ENCODE data around the gene SLC26A11.
A peak's percentile ranks its signal among the peaks of the same experiment; 100 is the strongest.

Gene SLC26A11

DNA sequence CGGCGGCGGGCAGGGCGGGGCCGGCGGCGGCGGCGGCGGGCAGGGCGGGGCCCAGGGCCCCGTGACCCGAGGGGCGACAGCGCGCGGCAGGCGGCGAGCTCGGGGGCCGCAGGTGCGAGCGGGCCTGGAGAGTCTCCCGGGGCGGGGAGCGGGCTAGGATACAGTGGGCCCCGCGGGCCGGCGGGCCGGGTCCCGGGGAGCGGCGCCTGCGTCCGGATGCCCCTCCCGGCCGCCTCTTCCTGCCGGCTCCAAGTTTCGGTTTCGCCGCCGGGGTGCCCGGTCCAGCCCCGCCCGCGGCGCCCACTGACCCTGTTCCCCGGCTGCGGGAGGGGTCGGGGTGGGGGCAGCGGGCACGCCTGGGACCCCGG, 40.5 kb downstream of the SLC26A11 start, which contains the start of gene RNF213:
RNF213 (plus strand) TSS at position 62 of the 368 bp plus-strand sequence. CDS start 2,830 bp downstream, outside the sequence.
- TF ChIP-seq, protein P1, sequence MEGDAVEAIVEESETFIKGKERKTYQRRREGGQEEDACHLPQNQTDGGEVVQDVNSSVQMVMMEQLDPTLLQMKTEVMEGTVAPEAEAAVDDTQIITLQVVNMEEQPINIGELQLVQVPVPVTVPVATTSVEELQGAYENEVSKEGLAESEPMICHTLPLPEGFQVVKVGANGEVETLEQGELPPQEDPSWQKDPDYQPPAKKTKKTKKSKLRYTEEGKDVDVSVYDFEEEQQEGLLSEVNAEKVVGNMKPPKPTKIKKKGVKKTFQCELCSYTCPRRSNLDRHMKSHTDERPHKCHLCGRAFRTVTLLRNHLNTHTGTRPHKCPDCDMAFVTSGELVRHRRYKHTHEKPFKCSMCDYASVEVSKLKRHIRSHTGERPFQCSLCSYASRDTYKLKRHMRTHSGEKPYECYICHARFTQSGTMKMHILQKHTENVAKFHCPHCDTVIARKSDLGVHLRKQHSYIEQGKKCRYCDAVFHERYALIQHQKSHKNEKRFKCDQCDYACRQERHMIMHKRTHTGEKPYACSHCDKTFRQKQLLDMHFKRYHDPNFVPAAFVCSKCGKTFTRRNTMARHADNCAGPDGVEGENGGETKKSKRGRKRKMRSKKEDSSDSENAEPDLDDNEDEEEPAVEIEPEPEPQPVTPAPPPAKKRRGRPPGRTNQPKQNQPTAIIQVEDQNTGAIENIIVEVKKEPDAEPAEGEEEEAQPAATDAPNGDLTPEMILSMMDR (IDR thresholded peaks at IDR 0.05; ENCODE audit: control insufficient read depth, extremely low read depth, insufficient read depth), result no peak
- peak within 1 kb of the TSS; percentile 93 for H3K4me3 ChIP-seq (ENCODE audit: low read depth, low read length)
- DNase-seq (ENCODE audit: low read depth), result no peak

DNA sequence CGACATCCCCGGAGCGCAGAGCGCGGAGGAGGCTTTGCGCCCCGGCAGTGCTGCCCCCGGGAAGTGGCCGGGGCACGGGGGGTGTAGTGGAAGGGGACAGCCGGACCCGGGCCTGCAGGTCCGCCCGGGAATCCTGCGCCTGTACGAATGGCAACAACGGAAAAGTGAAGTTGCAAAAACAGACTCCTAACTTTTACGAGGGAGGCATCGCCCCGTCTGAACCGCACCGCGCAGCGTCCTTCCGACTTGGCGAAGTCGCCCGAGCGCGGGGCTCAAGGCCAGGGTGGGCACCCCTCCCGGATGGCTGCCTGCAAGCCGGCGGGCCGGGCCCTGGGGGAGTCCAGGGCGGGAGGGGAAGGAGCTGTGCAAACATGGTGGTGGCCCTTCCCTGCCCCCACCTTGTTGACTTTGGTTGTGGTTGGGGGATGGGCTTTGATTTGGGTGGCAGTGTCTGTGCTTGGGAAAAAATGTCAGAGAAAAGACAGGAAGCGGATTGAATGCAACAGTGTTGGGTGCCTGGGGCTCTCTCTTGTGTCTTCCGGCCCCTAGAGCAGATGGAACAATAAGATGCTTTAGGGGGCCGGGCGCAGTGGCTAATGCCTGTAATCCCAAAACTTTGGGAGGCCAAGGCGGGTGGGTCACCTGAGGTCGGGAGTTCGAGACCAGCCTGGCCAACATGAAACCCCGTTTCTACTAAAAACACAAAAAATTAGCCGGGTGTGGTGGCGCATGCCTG, 41.1 kb downstream of the SLC26A11 start:
- TF ChIP-seq, protein P1 (IDR thresholded peaks at IDR 0.05; ENCODE audit: control insufficient read depth, extremely low read depth, insufficient read depth), result no peak
- H3K4me3 ChIP-seq (ENCODE audit: low read depth, low read length), result peak overlapping the region; percentile 93
- no peak for DNase-seq (ENCODE audit: low read depth)

DNA sequence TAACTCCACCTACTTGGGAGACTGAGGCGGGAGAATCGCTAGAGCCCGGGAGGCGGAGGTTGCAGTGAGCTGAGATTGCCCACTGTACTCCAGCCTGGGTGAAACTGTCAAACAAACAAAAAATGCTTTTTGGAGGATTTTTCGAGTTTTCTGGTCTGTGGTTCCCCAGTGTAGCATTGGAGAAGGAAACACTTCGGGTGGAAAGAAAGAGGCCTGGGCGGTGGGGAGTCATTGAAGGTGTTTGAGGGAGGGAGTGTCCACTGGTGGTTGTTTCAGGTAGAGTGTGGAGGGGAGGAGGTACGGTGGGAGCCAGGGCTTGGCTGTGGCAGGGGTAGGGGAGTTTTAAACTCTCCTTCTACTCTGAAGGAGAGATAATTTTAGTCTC, 41.7 kb downstream of the SLC26A11 start:
- TF ChIP-seq, protein P1 (IDR thresholded peaks at IDR 0.05; ENCODE audit: control insufficient read depth, extremely low read depth, insufficient read depth), result no peak
- no peak for DNase-seq (ENCODE audit: low read depth)

DNA sequence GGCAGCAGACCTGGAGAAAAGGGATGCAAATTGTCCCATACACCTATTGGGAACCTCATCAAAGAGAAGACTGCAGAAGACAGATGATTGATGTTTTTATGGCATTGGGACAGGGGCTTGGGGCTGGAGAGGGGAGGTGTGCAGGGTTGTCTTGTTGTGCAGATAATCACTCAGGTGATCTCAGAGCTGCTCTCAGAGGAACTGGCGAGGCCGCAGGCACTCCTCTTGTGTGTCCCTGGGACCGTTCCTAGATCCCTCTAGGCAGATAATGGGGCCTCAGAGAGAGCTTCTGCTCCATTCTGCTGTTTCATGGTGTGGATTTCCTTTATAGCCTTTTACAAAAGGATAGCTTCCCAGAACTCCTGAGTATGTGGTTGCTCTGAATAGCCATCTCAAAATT, 42.1 kb downstream of the SLC26A11 start:
- TF ChIP-seq, protein P1 (IDR thresholded peaks at IDR 0.05; ENCODE audit: control insufficient read depth, extremely low read depth, insufficient read depth), result no peak
- no peak overlapping the region for H3K4me3 ChIP-seq (ENCODE audit: low read depth, low read length)
- no peak for DNase-seq (ENCODE audit: low read depth)

More for the DNA sequence above, 41.7 kb downstream of the SLC26A11 start:
- H3K4me3 ChIP-seq (ENCODE audit: low read depth, low read length), result peak overlapping the region; percentile 93

DNA sequence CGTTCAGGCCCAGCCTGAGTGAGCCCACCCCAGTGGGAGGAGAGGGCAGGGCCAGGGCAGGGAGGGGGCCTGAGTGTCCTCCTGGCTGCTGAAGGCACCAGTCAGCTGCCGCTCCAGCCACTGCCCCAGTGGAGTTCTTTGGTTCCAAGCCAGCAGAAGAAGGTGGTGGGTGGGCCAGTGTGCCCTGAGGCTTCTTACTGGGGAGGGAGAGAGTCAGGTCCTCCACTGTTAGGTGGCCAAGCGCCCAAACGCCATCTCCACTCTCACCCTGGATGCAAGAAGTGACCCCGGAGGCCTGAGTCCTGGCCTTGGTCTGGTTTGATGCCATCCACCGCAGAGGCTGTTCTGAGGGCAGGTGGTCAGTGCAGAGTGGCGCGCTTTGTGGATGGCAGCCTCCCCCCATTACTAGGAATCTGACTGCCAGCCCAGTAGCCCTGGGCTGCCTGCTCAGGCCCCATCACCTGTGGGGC, 42.6 kb downstream of the SLC26A11 start:
- DNase-seq (ENCODE audit: low read depth), result no peak
- TF ChIP-seq, protein P1 (IDR thresholded peaks at IDR 0.05; ENCODE audit: control insufficient read depth, extremely low read depth, insufficient read depth), result no peak
- no peak overlapping the region for H3K4me3 ChIP-seq (ENCODE audit: low read depth, low read length)

DNA sequence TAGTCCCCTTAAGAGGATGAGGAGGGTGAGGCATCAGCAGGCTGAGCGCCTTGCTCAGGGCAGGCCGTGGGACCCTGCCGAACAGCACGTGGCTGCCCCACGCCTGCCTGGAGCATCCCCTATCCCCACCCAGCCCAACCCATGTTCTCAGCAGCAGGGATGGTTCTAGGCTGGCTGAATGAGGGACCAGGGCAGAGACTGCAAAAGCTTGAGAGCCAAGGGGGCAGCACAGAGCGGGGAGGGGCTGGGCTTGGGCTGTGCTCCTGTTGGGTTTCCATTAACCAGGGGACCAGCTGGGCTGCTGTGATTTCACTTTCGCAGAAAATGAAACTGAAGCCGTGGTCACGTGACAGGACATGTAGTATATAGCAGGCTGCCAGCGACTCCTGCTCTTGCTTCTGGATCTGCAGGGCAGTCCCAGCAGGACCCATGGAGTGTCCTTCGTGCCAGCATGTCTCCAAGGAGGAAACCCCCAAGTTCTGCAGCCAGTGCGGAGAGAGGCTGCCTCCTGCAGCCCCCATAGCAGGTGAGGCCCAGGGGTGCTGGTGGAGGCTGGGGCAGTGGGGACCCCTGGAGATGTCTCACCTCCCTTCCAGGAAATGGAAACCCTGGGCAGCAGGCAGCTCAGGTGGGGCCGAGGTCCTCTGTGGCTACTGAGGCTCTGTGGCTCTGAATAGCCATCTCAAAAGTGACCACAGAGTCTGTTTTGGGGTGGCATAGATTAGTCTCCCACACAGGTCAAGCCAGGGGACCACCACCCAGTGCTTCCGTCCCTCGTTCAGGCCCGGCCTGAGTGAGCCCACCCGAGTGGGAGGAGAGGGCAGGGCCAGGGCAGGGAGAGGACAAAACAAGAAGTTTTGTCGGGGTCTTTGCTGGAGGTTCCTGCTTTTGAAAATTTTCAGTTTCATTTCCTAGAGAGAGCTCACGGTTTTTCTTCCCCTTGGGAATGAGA, 43.3 kb downstream of the SLC26A11 start:
- DNase-seq (ENCODE audit: low read depth), result no peak
- peak overlapping the region; percentile 32 for H3K4me3 ChIP-seq (ENCODE audit: low read depth, low read length)
- TF ChIP-seq, protein P1 (IDR thresholded peaks at IDR 0.05; ENCODE audit: control insufficient read depth, extremely low read depth, insufficient read depth), result no peak
